Measurements from ENCODE around the gene NCOA6. TPM values are rescaled to one million over a fixed set of nuclear protein-coding genes. Genes with fewer than 3 reads are reported as not detected.

The NCOA6 gene
- 15.6 TPM for polyA plus RNA-seq (2013, experiment 1 of 2)
- 15.5 TPM for polyA plus RNA-seq (2013, experiment 2 of 2)

DNA sequence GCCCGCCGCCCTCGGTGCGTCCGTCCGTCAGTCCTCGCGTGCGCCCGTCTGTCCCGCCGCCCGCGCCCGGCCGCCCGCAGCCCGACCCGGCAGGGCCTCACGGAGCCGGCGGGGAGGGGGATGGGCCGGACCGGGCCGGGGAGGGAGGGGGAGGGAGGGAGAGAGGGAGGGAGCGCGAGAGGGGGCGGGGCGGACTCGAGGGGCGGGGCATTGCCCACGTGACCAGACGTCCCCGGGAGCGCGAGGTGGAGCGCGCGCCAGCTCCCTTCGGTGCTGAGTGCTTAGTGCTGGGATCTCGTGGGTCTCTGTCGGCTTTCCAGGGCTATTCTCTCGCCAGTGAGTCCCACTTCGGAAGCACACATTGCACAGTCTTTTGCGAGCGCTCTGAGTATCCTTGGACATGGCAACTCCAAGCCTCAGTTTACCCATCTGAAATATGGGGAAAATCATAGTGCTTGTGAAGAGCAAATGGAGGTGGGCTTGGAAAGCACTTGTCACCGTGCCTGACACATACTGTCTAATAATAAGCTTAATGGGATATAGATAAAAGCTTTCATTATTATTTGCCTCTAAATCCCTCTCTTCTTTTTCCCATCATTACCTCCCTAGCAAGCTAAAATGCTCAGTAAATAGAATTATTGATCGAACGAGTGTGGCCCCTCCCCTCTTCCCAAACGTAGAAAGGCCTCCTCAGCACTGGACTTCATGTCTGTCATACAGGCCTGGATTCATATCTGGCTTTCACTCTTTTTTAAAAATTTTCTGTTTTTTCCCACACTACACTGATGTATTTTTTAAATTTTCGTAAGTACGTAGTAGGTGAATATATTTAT lies at the start of gene NCOA6:
Gene NCOA6 (minus strand): TSS at position 122 of the 833 bp plus-strand sequence. CDS start 43,296 bp downstream, outside the sequence.
- WGBS, result 10% methylated on average over 51 of the region's 52 CpGs
- Histone ChIP-seq H3K9ac (ENCODE audit: low read depth, low read length) (peak within 1 kb of the TSS; percentile 92), H3K9me3 (ENCODE audit: insufficient read depth, low read depth, low read length) (no peaks in the 10 kb centered on the region), H3K4me1 (ENCODE audit: insufficient read depth, low read length) (peaks cover 6% of the 10 kb centered on the region), H3K36me3 (ENCODE audit: insufficient read depth, low read length) (no peaks in the 10 kb centered on the region), H3K27me3 (ENCODE audit: insufficient read depth, low read length) (no peaks in the 10 kb centered on the region), H3K4me3 (ENCODE audit: low read length) (peak within 1 kb of the TSS; percentile 94), H3K27ac (ENCODE audit: low read depth, low read length) (peak within 1 kb of the TSS; percentile 78; the same call in 1 of the 2 replicates)

DNA sequence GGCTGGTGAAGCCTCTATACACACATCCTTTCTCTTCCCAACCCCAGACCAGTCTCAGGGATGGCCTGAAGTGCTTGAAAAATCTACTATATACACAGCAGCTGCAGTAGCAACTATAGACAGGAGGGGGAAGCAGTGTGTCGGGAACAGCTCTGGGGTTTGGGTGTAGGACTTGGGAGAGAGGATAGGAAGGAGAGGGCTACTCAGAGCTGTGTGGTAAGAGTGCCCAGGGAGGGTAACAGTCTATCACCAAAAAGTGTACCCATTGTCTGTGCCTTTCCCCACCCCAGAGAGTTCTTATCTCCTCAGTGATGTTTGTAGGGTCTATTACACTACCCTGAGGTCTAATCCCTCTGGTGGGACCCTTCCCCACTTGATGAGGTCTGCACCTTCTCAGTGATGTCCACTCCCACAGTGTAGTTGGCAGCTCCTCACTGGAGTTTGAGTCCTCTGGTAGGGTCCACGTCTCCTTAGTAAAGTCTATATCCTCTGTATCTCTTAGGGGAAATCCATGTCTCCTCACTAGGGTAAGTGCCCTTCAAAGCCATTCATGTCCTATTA lies 48.7 kb upstream of the NCOA6 start:
- 40% methylated on average over 2 of the region's 2 CpGs for WGBS
- Histone ChIP-seq H3K27me3 (ENCODE audit: insufficient read depth, low read length) (peaks cover 36% of the 10 kb centered on the region), H3K9me3 (ENCODE audit: insufficient read depth, low read depth, low read length) (no peaks in the 10 kb centered on the region), H3K4me1 (ENCODE audit: insufficient read depth, low read length) (peaks cover 9% of the 10 kb centered on the region; the same call in 1 of the 2 replicates), H3K4me3 (ENCODE audit: low read length) (no peak overlapping the region), H3K9ac (ENCODE audit: low read depth, low read length) (no peak overlapping the region), H3K27ac (ENCODE audit: low read depth, low read length) (no peak overlapping the region), H3K36me3 (ENCODE audit: insufficient read depth, low read length) (no peaks in the 10 kb centered on the region)

DNA sequence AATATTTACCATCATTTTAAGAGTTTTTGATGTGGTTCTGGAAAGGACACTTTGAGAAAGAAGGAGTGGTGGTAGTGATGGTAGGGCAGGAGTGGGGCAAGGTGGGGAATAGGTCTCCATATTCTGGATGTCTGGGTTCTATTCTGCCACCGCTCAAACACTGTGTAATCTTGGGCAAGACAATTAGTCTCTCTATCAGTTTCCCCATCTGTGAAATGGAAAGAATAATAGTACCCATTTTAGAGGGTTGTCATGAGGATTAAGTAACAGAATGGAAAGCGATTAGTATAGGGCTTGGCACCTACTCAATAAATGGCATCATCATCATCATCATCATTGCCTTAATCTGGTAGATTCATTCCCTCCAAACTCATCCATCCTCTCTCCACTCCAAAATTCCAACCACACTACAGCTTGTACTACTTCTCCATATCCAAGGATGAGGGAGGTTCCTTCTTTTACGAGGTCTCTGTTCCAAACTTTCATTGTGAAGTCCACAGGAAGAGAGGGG lies 48.2 kb upstream of the NCOA6 start:
- H3K27me3 ChIP-seq (ENCODE audit: insufficient read depth, low read length), result peaks cover 36% of the 10 kb centered on the region
- no peaks in the 10 kb centered on the region for H3K9me3 ChIP-seq (ENCODE audit: insufficient read depth, low read depth, low read length)
- 94% methylated on average over 2 of the region's 3 CpGs for WGBS
- peaks cover 9% of the 10 kb centered on the region; the same call in 1 of the 2 replicates for H3K4me1 ChIP-seq (ENCODE audit: insufficient read depth, low read length)
- H3K4me3 ChIP-seq (ENCODE audit: low read length), result no peak overlapping the region
- no peak overlapping the region for H3K27ac ChIP-seq (ENCODE audit: low read depth, low read length)
- no peaks in the 10 kb centered on the region for H3K36me3 ChIP-seq (ENCODE audit: insufficient read depth, low read length)
- H3K9ac ChIP-seq (ENCODE audit: low read depth, low read length), result no peak overlapping the region

DNA sequence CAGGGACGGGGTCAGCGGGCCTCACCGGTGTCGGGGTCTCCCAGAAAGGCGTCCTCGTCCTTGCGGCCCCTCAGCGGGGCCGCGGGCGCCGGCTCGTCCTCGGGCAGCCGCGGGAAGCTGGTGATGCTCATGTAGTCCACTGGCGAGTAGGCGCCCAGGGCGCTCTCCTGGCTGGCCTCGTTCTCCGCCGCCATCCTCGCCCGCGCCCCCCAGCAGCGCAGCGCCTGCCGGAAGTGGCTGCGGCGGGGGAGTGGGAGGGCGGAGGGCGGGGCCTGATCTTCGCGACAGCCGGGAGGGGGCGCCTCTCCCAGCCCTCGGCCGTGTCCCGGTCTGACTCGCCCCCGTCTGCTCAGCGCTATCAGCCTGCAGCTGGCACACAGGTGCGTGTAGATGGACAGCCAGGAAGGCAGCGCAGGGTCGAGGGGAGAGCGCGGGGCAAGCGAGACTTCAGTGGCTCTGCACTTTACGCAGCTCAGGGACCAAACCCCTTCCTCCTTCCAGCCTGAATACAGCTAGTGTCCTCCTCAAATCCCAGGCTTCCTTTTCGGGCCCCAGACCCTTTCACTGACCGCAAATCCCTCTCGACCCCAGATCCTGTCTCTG lies 47.3 kb upstream of the NCOA6 start, which contains the start of gene GGT7:
Gene GGT7 (minus strand): TSS at position 235 of the 603 bp plus-strand sequence. CDS start 41 bp downstream, at position 194.
- no peaks in the 10 kb centered on the region for H3K36me3 ChIP-seq (ENCODE audit: insufficient read depth, low read length)
- peaks cover 9% of the 10 kb centered on the region; the same call in 1 of the 2 replicates for H3K4me1 ChIP-seq (ENCODE audit: insufficient read depth, low read length)
- WGBS, result 3% methylated on average over 52 of the region's 52 CpGs
- H3K9ac ChIP-seq (ENCODE audit: low read depth, low read length), result peak within 1 kb of the TSS; percentile 56
- no peak within 1 kb of the TSS for H3K27ac ChIP-seq (ENCODE audit: low read depth, low read length)
- H3K27me3 ChIP-seq (ENCODE audit: insufficient read depth, low read length), result peaks cover 31% of the 10 kb centered on the region
- H3K9me3 ChIP-seq (ENCODE audit: insufficient read depth, low read depth, low read length), result no peaks in the 10 kb centered on the region
- peak within 1 kb of the TSS; percentile 78 for H3K4me3 ChIP-seq (ENCODE audit: low read length)

DNA sequence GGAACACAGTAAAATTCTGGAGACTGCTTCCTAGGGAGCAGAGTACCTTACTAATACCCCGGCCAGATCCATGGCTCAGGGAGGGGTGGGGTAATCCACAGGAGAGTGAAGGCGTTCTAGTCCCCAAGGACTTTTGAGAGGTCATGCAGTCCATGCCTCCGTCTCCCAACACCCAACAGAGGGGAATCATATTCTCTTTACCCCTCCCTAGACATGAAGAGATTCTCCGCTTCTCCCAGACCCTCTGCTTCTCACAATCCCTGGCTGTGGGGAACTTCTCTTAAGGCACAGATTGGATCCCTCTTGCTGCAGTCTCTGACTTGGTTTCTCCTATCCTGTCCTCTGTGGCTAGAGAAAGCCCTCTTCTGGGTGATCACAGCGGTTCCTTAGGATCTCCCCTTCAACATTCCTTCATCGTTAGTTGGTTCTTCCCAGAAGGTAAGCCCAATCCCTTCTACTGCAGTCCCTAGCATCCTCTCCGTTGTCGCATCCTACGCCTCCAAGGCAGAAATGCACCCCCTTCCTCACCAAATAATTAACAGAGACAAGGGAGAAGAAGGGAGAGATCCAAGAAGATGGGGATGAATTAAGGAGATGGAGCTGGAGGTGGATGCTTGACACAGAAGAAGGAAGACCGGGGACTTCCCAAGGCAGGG lies 46.6 kb upstream of the NCOA6 start:
- WGBS, result 40% methylated on average over 10 of the region's 10 CpGs
- Histone ChIP-seq H3K27ac (ENCODE audit: low read depth, low read length) (no peak overlapping the region), H3K27me3 (ENCODE audit: insufficient read depth, low read length) (peaks cover 28% of the 10 kb centered on the region), H3K9ac (ENCODE audit: low read depth, low read length) (peak overlapping the region; percentile 56), H3K4me1 (ENCODE audit: insufficient read depth, low read length) (peaks cover 9% of the 10 kb centered on the region; the same call in 1 of the 2 replicates), H3K36me3 (ENCODE audit: insufficient read depth, low read length) (no peaks in the 10 kb centered on the region), H3K4me3 (ENCODE audit: low read length) (peak overlapping the region; percentile 78), H3K9me3 (ENCODE audit: insufficient read depth, low read depth, low read length) (no peaks in the 10 kb centered on the region)

DNA sequence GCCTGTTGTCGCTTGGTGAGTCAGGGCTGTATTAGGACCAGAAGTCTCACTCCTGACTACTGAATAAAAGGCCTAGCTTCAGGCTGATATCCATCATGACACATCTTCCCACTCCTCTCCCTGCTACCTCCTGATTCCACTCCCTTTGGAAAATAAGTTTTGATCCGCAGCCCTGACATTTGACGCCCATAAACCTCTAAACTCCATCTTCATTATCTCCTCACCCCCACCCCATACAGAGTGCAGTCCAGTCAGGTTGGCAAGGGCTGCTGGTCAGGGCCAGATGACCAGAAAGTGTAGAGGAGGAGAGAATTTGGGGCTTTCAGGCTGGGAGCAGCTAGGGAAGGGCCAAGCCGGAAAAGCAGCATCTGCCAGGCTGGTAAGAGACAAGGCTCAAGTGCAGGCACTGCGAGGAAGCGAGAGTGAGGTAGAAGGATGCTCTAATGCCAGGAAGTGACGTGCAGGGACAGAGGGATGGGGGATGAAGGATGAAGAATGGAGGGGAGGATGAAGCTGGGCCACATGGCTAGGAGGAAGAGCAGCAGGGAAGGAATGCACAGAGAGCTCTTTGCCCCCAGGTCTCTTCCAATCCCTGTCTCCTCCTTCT lies 46.0 kb upstream of the NCOA6 start:
- Histone ChIP-seq H3K27ac (ENCODE audit: low read depth, low read length) (no peak overlapping the region), H3K4me3 (ENCODE audit: low read length) (peak overlapping the region; percentile 78), H3K9me3 (ENCODE audit: insufficient read depth, low read depth, low read length) (no peaks in the 10 kb centered on the region), H3K4me1 (ENCODE audit: insufficient read depth, low read length) (peaks cover 9% of the 10 kb centered on the region; the same call in 1 of the 2 replicates), H3K27me3 (ENCODE audit: insufficient read depth, low read length) (peaks cover 21% of the 10 kb centered on the region), H3K36me3 (ENCODE audit: insufficient read depth, low read length) (no peaks in the 10 kb centered on the region), H3K9ac (ENCODE audit: low read depth, low read length) (no peak overlapping the region)
- WGBS, result 92% methylated on average over 7 of the region's 7 CpGs

DNA sequence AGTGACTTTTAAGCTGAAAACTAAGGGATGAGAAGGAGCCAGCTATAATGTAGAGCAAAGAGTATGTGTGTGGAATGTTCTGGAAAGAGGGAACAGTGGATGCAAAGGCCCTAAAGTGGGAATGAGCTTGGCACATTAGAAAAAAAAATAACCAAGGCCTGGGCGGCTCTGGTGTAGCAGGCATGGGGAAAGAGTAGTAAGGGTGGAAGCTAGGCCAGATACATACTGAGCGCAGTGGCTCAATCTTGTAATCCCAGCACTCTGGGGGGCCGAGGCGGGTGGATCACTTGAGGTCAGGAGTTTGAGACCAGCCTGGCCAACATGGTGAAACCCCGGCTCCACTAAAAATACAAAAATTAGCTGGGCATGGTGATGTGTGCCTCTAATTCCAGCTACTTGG lies 38.8 kb upstream of the NCOA6 start:
- Histone ChIP-seq H3K9me3 (ENCODE audit: insufficient read depth, low read depth, low read length) (no peaks in the 10 kb centered on the region), H3K27me3 (ENCODE audit: insufficient read depth, low read length) (no peaks in the 10 kb centered on the region), H3K36me3 (ENCODE audit: insufficient read depth, low read length) (peaks cover 15% of the 10 kb centered on the region; the same call in 1 of the 2 replicates), H3K27ac (ENCODE audit: low read depth, low read length) (no peak overlapping the region), H3K4me3 (ENCODE audit: low read length) (no peak overlapping the region), H3K4me1 (ENCODE audit: insufficient read depth, low read length) (peaks cover 4% of the 10 kb centered on the region; the same call in 1 of the 2 replicates), H3K9ac (ENCODE audit: low read depth, low read length) (no peak overlapping the region)
- WGBS, result 95% methylated on average over 5 of the region's 5 CpGs

DNA sequence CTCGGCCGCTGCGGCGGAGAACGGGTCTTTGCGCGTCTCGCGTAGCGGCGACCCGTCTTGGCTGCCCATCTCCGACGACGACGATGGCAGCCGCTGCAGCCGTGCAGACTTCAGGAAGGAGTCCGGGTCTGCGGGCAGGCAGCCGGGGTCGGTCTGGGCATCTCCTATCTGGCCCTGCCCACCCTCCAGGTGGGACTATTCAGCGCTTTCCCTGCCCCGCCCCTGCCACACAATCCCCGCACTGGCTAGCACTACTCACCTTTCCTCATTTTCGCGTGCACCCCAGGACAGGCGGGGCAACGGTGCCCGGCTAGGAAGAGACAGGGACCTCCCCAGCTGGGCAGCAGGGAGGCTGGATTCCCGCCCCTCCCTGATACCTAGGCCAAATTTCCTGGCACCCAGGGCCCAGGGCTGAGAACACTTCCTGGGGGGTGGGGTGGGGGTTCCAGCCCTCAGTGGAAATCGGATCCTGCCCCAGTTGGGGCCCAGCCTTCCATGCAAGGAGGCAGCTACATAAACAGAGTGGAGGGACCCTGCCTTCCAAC lies 38.0 kb upstream of the NCOA6 start:
- WGBS, result 86% methylated on average over 32 of the region's 32 CpGs
- H3K27ac ChIP-seq (ENCODE audit: low read depth, low read length), result no peak overlapping the region

DNA sequence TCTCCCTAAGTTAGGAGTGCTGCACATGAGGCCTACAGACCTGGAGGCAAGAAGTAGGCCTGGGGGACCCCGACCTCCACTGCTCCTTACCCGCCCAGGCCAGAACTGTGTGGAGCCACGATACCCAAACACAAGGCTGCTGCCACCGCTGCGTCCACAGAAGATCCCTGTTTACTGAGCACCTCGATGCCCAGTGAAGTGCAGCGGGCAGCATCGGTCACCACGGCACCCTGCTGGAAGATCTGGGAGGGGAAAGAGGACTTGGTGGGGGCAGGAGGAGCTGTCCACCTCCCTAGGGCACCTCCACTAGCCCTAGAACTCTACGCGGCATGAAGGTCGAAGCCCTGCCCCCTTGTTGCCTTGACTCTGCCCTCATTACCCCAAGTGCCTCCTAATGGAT lies 37.3 kb upstream of the NCOA6 start:
- Histone ChIP-seq H3K27ac (ENCODE audit: low read depth, low read length) (no peak overlapping the region), H3K27me3 (ENCODE audit: insufficient read depth, low read length) (no peaks in the 10 kb centered on the region), H3K4me3 (ENCODE audit: low read length) (no peak overlapping the region), H3K4me1 (ENCODE audit: insufficient read depth, low read length) (peaks cover 4% of the 10 kb centered on the region; the same call in 1 of the 2 replicates), H3K9me3 (ENCODE audit: insufficient read depth, low read depth, low read length) (no peaks in the 10 kb centered on the region), H3K9ac (ENCODE audit: low read depth, low read length) (no peak overlapping the region), H3K36me3 (ENCODE audit: insufficient read depth, low read length) (peaks cover 22% of the 10 kb centered on the region; the same call in 1 of the 2 replicates)
- 94% methylated on average over 12 of the region's 12 CpGs for WGBS

More for the DNA sequence above, 38.0 kb upstream of the NCOA6 start:
- H3K9me3 ChIP-seq (ENCODE audit: insufficient read depth, low read depth, low read length), result no peaks in the 10 kb centered on the region
- H3K4me1 ChIP-seq (ENCODE audit: insufficient read depth, low read length), result peaks cover 4% of the 10 kb centered on the region; the same call in 1 of the 2 replicates
- no peak overlapping the region for H3K9ac ChIP-seq (ENCODE audit: low read depth, low read length)
- no peaks in the 10 kb centered on the region for H3K27me3 ChIP-seq (ENCODE audit: insufficient read depth, low read length)
- peaks cover 17% of the 10 kb centered on the region; the same call in 1 of the 2 replicates for H3K36me3 ChIP-seq (ENCODE audit: insufficient read depth, low read length)
- H3K4me3 ChIP-seq (ENCODE audit: low read length), result no peak overlapping the region

Measured in HUES64 (cell line).